Left lung (tissue), 10 donors: Measurements from ENCODE around the gene CELSR3. TPM values are rescaled to one million over a fixed set of nuclear protein-coding genes. Genes with fewer than 3 reads are reported as not detected.

Source experiments
- ATAC-seq: fragments of 200-7000 bp; cut with Tn5 transposase; one replicate; pipeline ENCODE4 v1.9.1; 2020; ENCODE audit warnings: moderate library complexity
- DNase-seq, 4 donors: peaks; one replicate each; pipeline ENCODE4 v3.0.0-alpha.2; 2013 to 2020
- H3K27ac ChIP-seq, 2 donors: fragments of 200-600 bp; sonication (generic) in 1 of 2; one replicate each; pipeline versions ENCODE4 v1.5.0 to v1.8.0; 2020 to 2021
- H3K27me3 ChIP-seq, 2 donors: fragments of 200-600 bp; sonication (generic) in 1 of 2; one replicate each; pipeline versions ENCODE4 v1.5.0 to v1.8.0; 2020 to 2021
- H3K36me3 ChIP-seq, 2 donors: fragments of 200-600 bp; sonication (generic) in 1 of 2; one replicate each; pipeline versions ENCODE4 v1.5.0 to v1.8.0; 2020 to 2021
- H3K4me1 ChIP-seq, 2 donors: fragments of 200-600 bp; one replicate each; pipeline ENCODE4 v1.8.0; 2021
- H3K4me3 ChIP-seq, 2 donors: fragments of 200-600 bp; sonication (generic) in 1 of 2; one replicate each; pipeline versions ENCODE4 v1.5.0 to v1.8.0; 2020 to 2021; ENCODE audit warnings: mild to moderate bottlenecking in 1 of 2
- H3K9me3 ChIP-seq, 2 donors: fragments of 200-600 bp; sonication (generic) in 1 of 2; one replicate each; pipeline versions ENCODE4 v1.5.0 to v1.8.0; 2020 to 2021
- CTCF ChIP-seq, 2 donors: fragments of 200-600 bp; sonication (generic) in 1 of 2; IDR thresholded peaks; one replicate each; pipeline versions ENCODE4 v1.5.0 to v1.8.0; 2021; ENCODE audit warnings: antibody characterized with exemption in 2 of 2
- intact Hi-C, 2 donors: fragments of 100-400 bp; cut with DNase I; formaldehyde crosslinking; loops; one replicate each; pipeline versions ENCODE4 v1.11.2 to v1.14.2; 2022
- polyA plus RNA-seq, 6 donors: library from polyadenylated mRNA; unstranded; fragments of 120-200 nt; gene quantifications; one replicate each; pipeline ENCODE4 v1.2.1, GENCODE V29; 2013; ENCODE audit not compliant: insufficient read length in 6 of 6
- total RNA-seq, 2 donors: library from RNA; stranded (reverse); fragmentation: NEBNext Ultra II Directional; extraction: Animal tissue kit (Norgen Biotek cat#: 25700); gene quantifications; one replicate each; pipeline ENCODE4 v1.2.1, GENCODE V29; 2021
- donor health status: DM: no; HTN: yes; CAD: no.
- donor health status: DM: no; HTN: no; CAD: no.

CELSR3 gene
- total and polyA plus RNA-seq, 8 donors = 0.79 to 1.7 (median 0.94) TPM

- no peak overlapping the region for H3K4me3 ChIP-seq
- TF ChIP-seq CTCF (IDR thresholded peaks at IDR 0.05) = no peak
- H3K27ac ChIP-seq = no peak overlapping the region
- intact Hi-C loops = no loop called here
- H3K4me1 ChIP-seq = peaks cover 4 to 22% of the 10 kb centered on the region in 2 donors
- H3K9me3 ChIP-seq = no peaks in the 10 kb centered on the region
- H3K27me3 ChIP-seq = peaks cover 0 to 5% of the 10 kb centered on the region in 2 donors
- ATAC-seq = no peak
- no peaks in the 10 kb centered on the region for H3K36me3 ChIP-seq
- DNase-seq = peak in 1 of 4 donors; percentile 46
These were observed 9.6 kb downstream of the CELSR3 start for GRCh38 chr3:48652923-48653715.

- DNase-seq (peak in 1 of 4 donors; percentile 57), ATAC-seq (no peak)
- Histone ChIP-seq H3K36me3 (no peaks in the 10 kb centered on the region), H3K4me3 (no peak overlapping the region), H3K27ac (no peak overlapping the region), H3K27me3 (peaks cover 0 to 5% of the 10 kb centered on the region in 2 donors), H3K4me1 (peaks cover 2 to 18% of the 10 kb centered on the region in 2 donors), H3K9me3 (no peaks in the 10 kb centered on the region)
- intact Hi-C loops = no loop called here
- TF ChIP-seq CTCF (IDR thresholded peaks at IDR 0.05) = no peak
These were observed 10.9 kb downstream of the CELSR3 start for GRCh38 chr3:48651771-48652170.

- Histone ChIP-seq H3K9me3 (no peaks in the 10 kb centered on the region), H3K4me1 (peaks cover 0 to 7% of the 10 kb centered on the region in 2 donors), H3K36me3 (no peaks in the 10 kb centered on the region), H3K4me3 (no peak overlapping the region), H3K27ac (no peak overlapping the region), H3K27me3 (no peaks in the 10 kb centered on the region)
- ATAC-seq (no peak), DNase-seq (peak in 1 of 4 donors; percentile 68)
- no peak for TF ChIP-seq CTCF (IDR thresholded peaks at IDR 0.05)
- intact Hi-C loops = no loop called here
These were observed 12.0 kb downstream of the CELSR3 start for GRCh38 chr3:48650723-48651122.

- Histone ChIP-seq H3K9me3 (no peaks in the 10 kb centered on the region), H3K36me3 (no peaks in the 10 kb centered on the region), H3K4me3 (no peak overlapping the region), H3K4me1 (no peaks in the 10 kb centered on the region), H3K27ac (no peak overlapping the region), H3K27me3 (no peaks in the 10 kb centered on the region)
- TF ChIP-seq CTCF (IDR thresholded peaks at IDR 0.05) = no peak
- ATAC-seq = no peak
- intact Hi-C loops = no loop called here
- DNase-seq = no peak
These were observed 14.4 kb downstream of the CELSR3 start for GRCh38 chr3:48648188-48648850.

- Histone ChIP-seq H3K9me3 (no peaks in the 10 kb centered on the region), H3K4me3 (no peak overlapping the region), H3K27ac (no peak overlapping the region), H3K4me1 (no peaks in the 10 kb centered on the region), H3K27me3 (no peaks in the 10 kb centered on the region), H3K36me3 (no peaks in the 10 kb centered on the region)
- DNase-seq = no peak
- intact Hi-C loops = no loop called here
- ATAC-seq = no peak
- TF ChIP-seq CTCF (IDR thresholded peaks at IDR 0.05) = no peak
These were observed 15.0 kb downstream of the CELSR3 start for GRCh38 chr3:48647714-48648113.
